SU-DHL-6 (cell line): Measurements from ENCODE around the gene NDUFC1.

Source experiments
- EZH2phosphoT487 ChIP-seq: fragments of 200-600 bp; sonication (generic), shearing (Covaris generic); conservative IDR thresholded peaks from 2 replicates; pipeline ENCODE4 v1.6.1; 2018; ENCODE audit warnings: mild to moderate bottlenecking, antibody characterized with exemption, low read length, moderate library complexity, mixed read lengths
- TF ChIP-seq, protein P1 (sequence below): fragments of 200-600 bp; sonication (generic); IDR thresholded peaks from one replicate; pipeline ENCODE4 v1.5.1; 2017; ENCODE audit warnings: antibody characterized with exemption, mild to moderate bottlenecking, low read length, moderate library complexity; ENCODE audit not compliant: insufficient read depth, poor library complexity, severe bottlenecking

GRCh38 chr4:139316733-139317132 lies 14.5 kb upstream of the NDUFC1 start:
- TF ChIP-seq, protein P1, sequence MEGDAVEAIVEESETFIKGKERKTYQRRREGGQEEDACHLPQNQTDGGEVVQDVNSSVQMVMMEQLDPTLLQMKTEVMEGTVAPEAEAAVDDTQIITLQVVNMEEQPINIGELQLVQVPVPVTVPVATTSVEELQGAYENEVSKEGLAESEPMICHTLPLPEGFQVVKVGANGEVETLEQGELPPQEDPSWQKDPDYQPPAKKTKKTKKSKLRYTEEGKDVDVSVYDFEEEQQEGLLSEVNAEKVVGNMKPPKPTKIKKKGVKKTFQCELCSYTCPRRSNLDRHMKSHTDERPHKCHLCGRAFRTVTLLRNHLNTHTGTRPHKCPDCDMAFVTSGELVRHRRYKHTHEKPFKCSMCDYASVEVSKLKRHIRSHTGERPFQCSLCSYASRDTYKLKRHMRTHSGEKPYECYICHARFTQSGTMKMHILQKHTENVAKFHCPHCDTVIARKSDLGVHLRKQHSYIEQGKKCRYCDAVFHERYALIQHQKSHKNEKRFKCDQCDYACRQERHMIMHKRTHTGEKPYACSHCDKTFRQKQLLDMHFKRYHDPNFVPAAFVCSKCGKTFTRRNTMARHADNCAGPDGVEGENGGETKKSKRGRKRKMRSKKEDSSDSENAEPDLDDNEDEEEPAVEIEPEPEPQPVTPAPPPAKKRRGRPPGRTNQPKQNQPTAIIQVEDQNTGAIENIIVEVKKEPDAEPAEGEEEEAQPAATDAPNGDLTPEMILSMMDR, result no peak
- no peak for TF ChIP-seq EZH2phosphoT487
